Testis (tissue), 3 donors: ENCODE results near the gene C1QTNF12. TPM values are rescaled to one million over a fixed set of nuclear protein-coding genes. Genes with fewer than 3 reads are reported as not detected.

Experiments
- DNase-seq: peaks from one replicate; pipeline ENCODE4 v3.0.0-alpha.2; 2019
- H3K27ac ChIP-seq, 2 donors: fragments of 200-600 bp; sonication (generic); one replicate each; pipeline ENCODE4 v1.5.1; 2019
- H3K27me3 ChIP-seq: fragments of 200-600 bp; sonication (generic); one replicate; pipeline ENCODE4 v1.5.1; 2019
- H3K36me3 ChIP-seq: fragments of 200-600 bp; sonication (generic); one replicate; pipeline ENCODE4 v1.5.1; 2017; ENCODE audit warnings: low read depth; ENCODE audit errors: missing control alignments
- H3K4me1 ChIP-seq: fragments of 200-600 bp; sonication (generic); one replicate; pipeline ENCODE4 v1.5.1; 2019
- H3K4me3 ChIP-seq, 2 donors: fragments of 200-600 bp; sonication (generic); one replicate each; pipeline ENCODE4 v1.5.1; 2017 to 2019
- H3K9me3 ChIP-seq: fragments of 200-600 bp; sonication (generic); one replicate; pipeline ENCODE4 v1.5.1; 2017
- POLR2A ChIP-seq: fragments of 450-650 bp; IDR thresholded peaks from one replicate; pipeline ENCODE4 v1.6.1; 2017; ENCODE audit warnings: antibody characterized with exemption, mild to moderate bottlenecking, moderate library complexity
- WGBS, 2 donors: methylation state at CpG; one replicate each; pipeline ENCODE4 v1.1.5; 2018; 5-methylcytosine and 5-hydroxymethylcytosine counted together
- intact Hi-C: fragments of 100-400 bp; cut with DNase I; formaldehyde crosslinking; loops from one replicate; pipeline ENCODE4 v1.15.1; 2023; ENCODE audit warnings: low total_unique reads
- polyA plus RNA-seq: library from polyadenylated mRNA; stranded (reverse); fragments of 350-450 nt; fragmentation: Illumina TruSeq; extraction: RNeasy Lipid Tissue Mini Kit (QIAGEN cat#74804); gene quantifications from one replicate; pipeline ENCODE4 v1.2.3, GENCODE V29; 2014; ENCODE audit warnings: low read depth, low replicate concordance; ENCODE audit not compliant: insufficient read depth
- total RNA-seq, 2 donors: library from RNA; depleted of rRNA; stranded (reverse); fragments of >200 nt; gene quantifications; one replicate each; pipeline ENCODE4 v1.2.3, GENCODE V29; 2016
- TF ChIP-seq, protein P1 (sequence below), 3 experiments: fragments of 450-650 bp in 2 of 3; fragments of 200-600 bp in 1 of 3; sonication (generic) in 1 of 3; IDR thresholded peaks; one replicate each; pipeline ENCODE4 v1.5.1; 2016 to 2019; ENCODE audit warnings: antibody characterized with exemption in 3 of 3, mild to moderate bottlenecking in 2 of 3, moderate library complexity in 1 of 3

The C1QTNF12 gene
- total and polyA plus RNA-seq, 3 donors from 2014 or later, result 2.7 to 7.7 (median 4.7) TPM

DNA sequence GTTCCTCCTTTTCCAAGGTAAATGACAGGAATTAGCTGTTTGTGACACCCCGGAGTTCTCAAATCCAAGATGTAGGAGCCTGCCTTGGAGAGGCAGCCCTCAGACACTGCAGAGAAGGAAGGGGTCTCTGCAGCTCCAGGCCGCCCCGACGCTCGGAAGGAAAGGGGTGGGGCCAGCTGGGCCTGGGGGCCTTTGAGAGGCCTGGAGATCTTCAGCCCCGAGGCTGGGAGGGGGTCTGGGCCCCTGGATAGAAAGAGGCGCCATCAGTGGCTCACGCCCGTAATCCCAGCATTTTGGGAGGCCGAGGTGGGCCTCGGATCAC lies 39.0 kb downstream of the C1QTNF12 start:
- DNase-seq, result no peak
- Histone ChIP-seq H3K27me3 (no peaks in the 10 kb centered on the region), H3K9me3 (no peaks in the 10 kb centered on the region), H3K27ac (no peak overlapping the region), H3K36me3 (no peaks in the 10 kb centered on the region), H3K4me3 (no peak overlapping the region), H3K4me1 (peaks cover 10% of the 10 kb centered on the region)
- no peak for TF ChIP-seq POLR2A
- TF ChIP-seq, protein P1, sequence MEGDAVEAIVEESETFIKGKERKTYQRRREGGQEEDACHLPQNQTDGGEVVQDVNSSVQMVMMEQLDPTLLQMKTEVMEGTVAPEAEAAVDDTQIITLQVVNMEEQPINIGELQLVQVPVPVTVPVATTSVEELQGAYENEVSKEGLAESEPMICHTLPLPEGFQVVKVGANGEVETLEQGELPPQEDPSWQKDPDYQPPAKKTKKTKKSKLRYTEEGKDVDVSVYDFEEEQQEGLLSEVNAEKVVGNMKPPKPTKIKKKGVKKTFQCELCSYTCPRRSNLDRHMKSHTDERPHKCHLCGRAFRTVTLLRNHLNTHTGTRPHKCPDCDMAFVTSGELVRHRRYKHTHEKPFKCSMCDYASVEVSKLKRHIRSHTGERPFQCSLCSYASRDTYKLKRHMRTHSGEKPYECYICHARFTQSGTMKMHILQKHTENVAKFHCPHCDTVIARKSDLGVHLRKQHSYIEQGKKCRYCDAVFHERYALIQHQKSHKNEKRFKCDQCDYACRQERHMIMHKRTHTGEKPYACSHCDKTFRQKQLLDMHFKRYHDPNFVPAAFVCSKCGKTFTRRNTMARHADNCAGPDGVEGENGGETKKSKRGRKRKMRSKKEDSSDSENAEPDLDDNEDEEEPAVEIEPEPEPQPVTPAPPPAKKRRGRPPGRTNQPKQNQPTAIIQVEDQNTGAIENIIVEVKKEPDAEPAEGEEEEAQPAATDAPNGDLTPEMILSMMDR (IDR thresholded peaks at IDR 0.05), result no peak
- 65 to 66% methylated on average over 10 to 11 of the region's 11 CpGs for WGBS, 2 donors
- intact Hi-C loops, result no loop called here

GRCh38 chr1:1206966-1207531 lies 39.5 kb downstream of the C1QTNF12 start:
- no peaks in the 10 kb centered on the region for H3K9me3 ChIP-seq
- DNase-seq, result no peak
- H3K4me1 ChIP-seq, result peaks cover 10% of the 10 kb centered on the region
- H3K27me3 ChIP-seq, result no peaks in the 10 kb centered on the region
- intact Hi-C loops, result no loop called here
- WGBS, 2 donors, result 74 to 75% methylated on average over 14 to 19 of the region's 19 CpGs
- no peak overlapping the region for H3K27ac ChIP-seq
- H3K4me3 ChIP-seq, result no peak overlapping the region
- TF ChIP-seq, protein P1 (IDR thresholded peaks at IDR 0.05), result no peak
- no peak for TF ChIP-seq POLR2A
- H3K36me3 ChIP-seq, result no peaks in the 10 kb centered on the region

- no peak within 1 kb of the TSS for H3K27ac ChIP-seq
- no peaks in the 10 kb centered on the region for H3K27me3 ChIP-seq
- H3K36me3 ChIP-seq, result no peaks in the 10 kb centered on the region
- TF ChIP-seq POLR2A, result no peak
- TF ChIP-seq, protein P1 (IDR thresholded peaks at IDR 0.05), result no peak
- intact Hi-C loops, result no loop called here
- peaks cover 10% of the 10 kb centered on the region for H3K4me1 ChIP-seq
- 31 to 32% methylated on average over 31 to 49 of the region's 49 CpGs for WGBS, 2 donors
- H3K9me3 ChIP-seq, result no peaks in the 10 kb centered on the region
- no peak within 1 kb of the TSS for H3K4me3 ChIP-seq
- no peak for DNase-seq
Observed at GRCh38 chr1:1206376-1206965, 40.1 kb downstream of the C1QTNF12 start, which contains the start of gene TNFRSF18. TNFRSF18 (minus strand) TSS chr1:1206592; CDS start chr1:1206571, 21 bp downstream.

- Histone ChIP-seq H3K4me3 (no peak overlapping the region), H3K9me3 (no peaks in the 10 kb centered on the region), H3K27ac (no peak overlapping the region), H3K27me3 (no peaks in the 10 kb centered on the region), H3K4me1 (peaks cover 10% of the 10 kb centered on the region), H3K36me3 (no peaks in the 10 kb centered on the region)
- intact Hi-C loops, result no loop called here
- TF ChIP-seq POLR2A, result no peak
- TF ChIP-seq, protein P1 (IDR thresholded peaks at IDR 0.05), result no peak
- no peak for DNase-seq
- 56 to 67% methylated on average over 8 to 31 of the region's 31 CpGs for WGBS, 2 donors
Observed at GRCh38 chr1:1205769-1206375, 40.6 kb downstream of the C1QTNF12 start.
